AG04450 (cell line): ENCODE measurements around the gene ADGRF3. TPM values are rescaled to one million over a fixed set of nuclear protein-coding genes. Genes with fewer than 3 reads are reported as not detected.

Experiments used
- CTCF ChIA-PET: fragments of 300-600, 350-600 bp; formaldehyde crosslinking; extraction: SDS; loops from one replicate; lab custom pipeline; 2022; ENCODE audit warnings: antibody characterized with exemption, inconsistent platforms; lab: Charles Lee
- POLR2A ChIA-PET: fragments of 350-600 bp; formaldehyde crosslinking; extraction: SDS; loops from one replicate; lab custom pipeline; 2021; ENCODE audit warnings: antibody characterized with exemption, inconsistent platforms; lab: Yijun Ruan, JAX
- DNase-seq: peaks from one replicate; pipeline ENCODE4 v3.0.0-alpha.2; 2011; ENCODE audit warnings: low read depth, low spot score
- H3K27ac ChIP-seq: one replicate; pipeline ENCODE4 v1.5.1; 2012; ENCODE audit warnings: low read depth, low read length, control low read depth
- H3K27me3 ChIP-seq: one replicate; pipeline ENCODE4 v1.6.0; 2012; ENCODE audit warnings: low read length; ENCODE audit not compliant: control insufficient read depth, insufficient read depth
- H3K4me3 ChIP-seq: 2 replicates; pipeline ENCODE4 v1.5.1; 2011; ENCODE audit warnings: mild to moderate bottlenecking, low read depth, low read length, control low read depth
- H3K9me3 ChIP-seq: 2 replicates; pipeline ENCODE4 v1.5.1; 2012; ENCODE audit warnings: low read length; ENCODE audit not compliant: control insufficient read depth, insufficient read depth
- polyA plus RNA-seq: library from polyadenylated mRNA; depleted of rRNA; stranded (reverse); fragments of >200 nt; gene quantifications from 2 replicates; pipeline ENCODE4 v1.2.3, GENCODE V29; 2011
- TF ChIP-seq, protein P1 (sequence below): IDR thresholded peaks from 2 replicates; pipeline ENCODE4 v1.5.1; 2011; ENCODE audit warnings: low read depth, low read length, control low read depth, inconsistent platforms

ADGRF3 gene
- polyA plus RNA-seq, 1 experiment: not detected

DNA sequence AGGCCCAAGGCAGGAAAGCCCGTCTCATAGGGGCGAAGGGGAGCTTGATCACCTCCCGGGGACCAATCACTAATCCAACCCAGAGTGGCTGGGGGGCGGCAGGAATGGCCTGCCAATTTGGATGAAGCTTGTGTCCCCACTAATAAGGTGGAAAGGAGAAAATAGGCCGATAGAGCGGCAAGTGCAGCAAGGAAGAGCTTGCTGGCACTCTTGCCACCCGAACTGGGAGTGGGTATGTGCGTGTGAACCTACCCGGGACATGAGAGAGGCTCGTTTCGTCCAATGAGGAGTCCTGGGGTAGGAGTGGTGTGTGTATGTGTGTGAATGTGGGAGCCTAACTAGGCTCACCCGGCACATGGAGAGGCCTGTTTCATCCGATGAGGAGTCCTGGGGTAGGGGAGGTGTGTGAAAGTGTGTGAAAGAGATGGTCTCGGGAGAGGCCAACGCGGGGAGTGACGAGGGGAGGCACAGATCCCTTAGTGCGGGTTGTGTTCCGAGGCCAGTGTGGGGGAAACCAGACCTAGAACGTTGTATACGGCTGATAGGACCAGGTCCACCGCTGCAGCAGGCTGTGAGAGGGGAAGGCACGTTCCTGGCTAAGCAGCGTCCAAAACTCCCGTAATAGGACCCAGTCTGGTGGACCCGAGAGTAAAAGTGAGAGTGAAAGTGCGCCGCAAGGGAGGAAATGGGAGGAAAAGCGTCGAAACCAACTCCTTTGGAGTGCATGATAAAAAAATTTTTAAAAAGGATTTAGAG is 47.8 kb downstream of the ADGRF3 start:
- Histone ChIP-seq H3K9me3 (no peaks in the 10 kb centered on the region), H3K27ac (peak overlapping the region; percentile 76), H3K4me3 (peak overlapping the region; percentile 49), H3K27me3 (no peaks in the 10 kb centered on the region)
- ChIA-PET POLR2A (interaction anchor here (1.6 to 1.8 kb wide), 2 partner anchors 52 to 55 kb away, joined by 4 to 10 read pairs; partner anchors contain the start of genes HADHA and HADHB), CTCF (no interaction called here)
- TF ChIP-seq, protein P1, sequence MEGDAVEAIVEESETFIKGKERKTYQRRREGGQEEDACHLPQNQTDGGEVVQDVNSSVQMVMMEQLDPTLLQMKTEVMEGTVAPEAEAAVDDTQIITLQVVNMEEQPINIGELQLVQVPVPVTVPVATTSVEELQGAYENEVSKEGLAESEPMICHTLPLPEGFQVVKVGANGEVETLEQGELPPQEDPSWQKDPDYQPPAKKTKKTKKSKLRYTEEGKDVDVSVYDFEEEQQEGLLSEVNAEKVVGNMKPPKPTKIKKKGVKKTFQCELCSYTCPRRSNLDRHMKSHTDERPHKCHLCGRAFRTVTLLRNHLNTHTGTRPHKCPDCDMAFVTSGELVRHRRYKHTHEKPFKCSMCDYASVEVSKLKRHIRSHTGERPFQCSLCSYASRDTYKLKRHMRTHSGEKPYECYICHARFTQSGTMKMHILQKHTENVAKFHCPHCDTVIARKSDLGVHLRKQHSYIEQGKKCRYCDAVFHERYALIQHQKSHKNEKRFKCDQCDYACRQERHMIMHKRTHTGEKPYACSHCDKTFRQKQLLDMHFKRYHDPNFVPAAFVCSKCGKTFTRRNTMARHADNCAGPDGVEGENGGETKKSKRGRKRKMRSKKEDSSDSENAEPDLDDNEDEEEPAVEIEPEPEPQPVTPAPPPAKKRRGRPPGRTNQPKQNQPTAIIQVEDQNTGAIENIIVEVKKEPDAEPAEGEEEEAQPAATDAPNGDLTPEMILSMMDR: no peak
- no peak for DNase-seq

DNA sequence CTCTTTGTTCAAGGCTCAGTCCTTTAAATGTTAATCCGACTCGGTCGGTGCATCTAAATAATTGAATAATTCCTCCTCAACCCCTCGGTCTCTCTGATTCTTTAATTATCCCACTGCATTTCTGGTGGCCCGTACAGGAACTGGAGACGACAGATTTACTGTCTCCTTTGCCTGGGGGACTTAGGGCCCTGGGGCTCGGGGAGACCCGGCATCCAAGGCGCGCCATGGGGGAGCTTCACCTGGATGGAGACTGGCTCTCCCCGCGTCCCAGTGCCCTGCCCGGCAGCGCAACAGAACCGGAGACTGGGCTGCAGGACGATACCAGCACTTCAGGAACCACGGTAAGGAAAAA is 48.3 kb downstream of the ADGRF3 start:
- DNase-seq: no peak
- no peak overlapping the region for H3K27ac ChIP-seq
- CTCF ChIA-PET: no interaction called here
- TF ChIP-seq, protein P1: no peak
- H3K4me3 ChIP-seq: no peak overlapping the region
- H3K27me3 ChIP-seq: no peaks in the 10 kb centered on the region
- no peaks in the 10 kb centered on the region for H3K9me3 ChIP-seq
- POLR2A ChIA-PET: no interaction called here

DNA sequence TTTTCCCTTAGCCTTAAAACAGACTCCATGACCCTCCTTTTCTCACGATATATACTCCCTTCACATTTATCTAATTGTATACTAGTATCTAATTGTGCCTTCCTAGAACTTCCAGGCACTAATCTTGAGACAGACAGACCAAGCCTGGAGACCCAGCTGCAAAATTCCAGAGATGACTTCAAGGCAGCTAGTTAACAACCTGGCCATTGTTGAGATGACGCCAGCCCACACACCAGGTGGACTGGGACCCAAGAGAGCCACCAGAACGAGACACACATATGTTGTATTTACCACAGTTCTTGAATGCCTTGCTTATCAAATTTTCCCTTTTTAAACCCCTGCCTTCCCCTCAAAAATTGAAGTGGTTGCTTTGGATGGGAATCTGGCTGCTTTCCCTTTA is 49.5 kb downstream of the ADGRF3 start:
- no peak overlapping the region for H3K4me3 ChIP-seq
- ChIA-PET POLR2A (no interaction called here), CTCF (no interaction called here)
- no peak for DNase-seq
- no peaks in the 10 kb centered on the region for H3K27me3 ChIP-seq
- TF ChIP-seq, protein P1: no peak
- no peak overlapping the region for H3K27ac ChIP-seq
- no peaks in the 10 kb centered on the region for H3K9me3 ChIP-seq

DNA sequence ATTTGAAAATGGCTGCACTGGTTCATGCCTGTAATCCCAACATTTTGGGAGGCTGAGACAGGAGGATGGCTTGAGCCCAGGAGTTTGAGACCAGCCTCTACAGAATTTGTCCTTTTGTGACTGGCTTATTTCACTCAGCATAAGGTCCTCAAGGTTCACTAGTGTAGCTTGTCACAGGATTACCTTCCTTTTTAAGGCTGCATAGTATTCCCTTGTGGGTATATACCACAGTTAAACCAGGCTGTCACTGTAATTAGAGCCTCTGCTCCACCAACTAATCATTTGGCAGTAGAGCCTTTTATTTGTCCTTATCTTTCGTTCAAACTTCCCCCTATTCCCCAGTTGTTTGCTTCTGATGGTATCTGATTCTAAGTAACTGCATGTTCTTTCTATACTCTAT is 51.1 kb downstream of the ADGRF3 start:
- no peak for DNase-seq
- H3K9me3 ChIP-seq: no peaks in the 10 kb centered on the region
- no peaks in the 10 kb centered on the region for H3K27me3 ChIP-seq
- CTCF ChIA-PET: interaction anchor here (0.7 kb wide), 1 partner anchor 133 kb away, joined by 3 read pairs; no protein-coding TSS in a partner anchor
- TF ChIP-seq, protein P1: no peak
- H3K4me3 ChIP-seq: no peak overlapping the region
- H3K27ac ChIP-seq: no peak overlapping the region
- POLR2A ChIA-PET: no interaction called here

DNA sequence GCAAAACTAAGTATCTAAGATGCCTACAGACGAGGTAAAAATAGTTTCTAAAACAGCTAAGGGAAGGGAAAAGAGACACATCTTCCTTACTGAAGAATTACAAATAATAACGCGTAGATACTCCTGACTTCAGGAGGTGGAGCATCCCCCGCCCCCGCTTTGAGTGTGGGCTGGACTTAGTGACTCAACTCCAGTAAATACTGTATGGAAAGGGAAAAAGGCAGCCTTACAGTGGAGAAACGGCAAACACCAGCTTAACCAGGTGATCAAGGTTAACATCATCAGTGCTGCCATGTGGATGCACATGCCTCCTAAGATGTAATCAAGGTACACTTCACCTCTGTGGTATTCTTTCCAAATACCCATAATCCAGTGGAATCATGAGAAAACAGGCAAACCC is 53.9 kb downstream of the ADGRF3 start:
- ChIA-PET POLR2A (no interaction called here), CTCF (interaction anchor here (1.5 kb wide), 1 partner anchor 37 kb away, joined by 7 read pairs; no protein-coding TSS in a partner anchor)
- TF ChIP-seq, protein P1: no peak
- Histone ChIP-seq H3K9me3 (no peaks in the 10 kb centered on the region), H3K4me3 (no peak overlapping the region), H3K27me3 (no peaks in the 10 kb centered on the region), H3K27ac (no peak overlapping the region)
- DNase-seq: no peak
